Upper lobe of right lung (tissue), 1 donor: Measurements from ENCODE around the gene TAMALIN. TPM values are rescaled to one million over a fixed set of nuclear protein-coding genes. Genes with fewer than 3 reads are reported as not detected.

Experiments used
- ATAC-seq: fragments of 200-7000 bp; cut with Tn5 transposase; one replicate; pipeline ENCODE4 v1.9.1; 2020; ENCODE audit warnings: mild to moderate bottlenecking, moderate library complexity
- DNase-seq: peaks from one replicate; pipeline ENCODE4 v3.0.0-alpha.2; 2020
- H3K27ac ChIP-seq: fragments of 200-600 bp; one replicate; pipeline ENCODE4 v1.8.0; 2022
- H3K27me3 ChIP-seq: fragments of 200-600 bp; one replicate; pipeline ENCODE4 v1.8.0; 2022; ENCODE audit warnings: mild to moderate bottlenecking
- H3K36me3 ChIP-seq: fragments of 200-600 bp; one replicate; pipeline ENCODE4 v1.8.0; 2022
- H3K4me1 ChIP-seq: fragments of 200-600 bp; one replicate; pipeline ENCODE4 v1.8.0; 2022
- H3K4me3 ChIP-seq: fragments of 200-600 bp; one replicate; pipeline ENCODE4 v1.8.0; 2022; ENCODE audit warnings: mild to moderate bottlenecking
- H3K9me3 ChIP-seq: fragments of 200-600 bp; one replicate; pipeline ENCODE4 v1.8.0; 2022
- intact Hi-C: fragments of 100-400 bp; cut with DNase I; formaldehyde crosslinking; loops from one replicate; pipeline ENCODE4 v1.11.0; 2022
- total RNA-seq: library from RNA; stranded (reverse); fragmentation: NEBNext Ultra II Directional; extraction: Animal tissue kit (Norgen Biotek cat#: 25700); gene quantifications from one replicate; pipeline ENCODE4 v1.2.1, GENCODE V29; 2021
- TF ChIP-seq, protein P1 (sequence below): fragments of 200-600 bp; IDR thresholded peaks from one replicate; pipeline ENCODE4 v1.8.0; 2022; ENCODE audit warnings: antibody characterized with exemption
- donor health status: DM: no; HTN: yes; CAD: no; lungs with severe emphysema.

TAMALIN gene
- total RNA-seq, 1 donor from 2014 or later: 199 TPM

- Histone ChIP-seq H3K4me1 (no peaks in the 10 kb centered on the region), H3K27me3 (no peaks in the 10 kb centered on the region), H3K36me3 (peaks cover 44% of the 10 kb centered on the region), H3K27ac (no peak overlapping the region), H3K9me3 (no peaks in the 10 kb centered on the region), H3K4me3 (no peak overlapping the region)
- ATAC-seq (no peak), DNase-seq (no peak)
- TF ChIP-seq, protein P1, sequence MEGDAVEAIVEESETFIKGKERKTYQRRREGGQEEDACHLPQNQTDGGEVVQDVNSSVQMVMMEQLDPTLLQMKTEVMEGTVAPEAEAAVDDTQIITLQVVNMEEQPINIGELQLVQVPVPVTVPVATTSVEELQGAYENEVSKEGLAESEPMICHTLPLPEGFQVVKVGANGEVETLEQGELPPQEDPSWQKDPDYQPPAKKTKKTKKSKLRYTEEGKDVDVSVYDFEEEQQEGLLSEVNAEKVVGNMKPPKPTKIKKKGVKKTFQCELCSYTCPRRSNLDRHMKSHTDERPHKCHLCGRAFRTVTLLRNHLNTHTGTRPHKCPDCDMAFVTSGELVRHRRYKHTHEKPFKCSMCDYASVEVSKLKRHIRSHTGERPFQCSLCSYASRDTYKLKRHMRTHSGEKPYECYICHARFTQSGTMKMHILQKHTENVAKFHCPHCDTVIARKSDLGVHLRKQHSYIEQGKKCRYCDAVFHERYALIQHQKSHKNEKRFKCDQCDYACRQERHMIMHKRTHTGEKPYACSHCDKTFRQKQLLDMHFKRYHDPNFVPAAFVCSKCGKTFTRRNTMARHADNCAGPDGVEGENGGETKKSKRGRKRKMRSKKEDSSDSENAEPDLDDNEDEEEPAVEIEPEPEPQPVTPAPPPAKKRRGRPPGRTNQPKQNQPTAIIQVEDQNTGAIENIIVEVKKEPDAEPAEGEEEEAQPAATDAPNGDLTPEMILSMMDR: no peak
- intact Hi-C loops: no loop called here
These were observed 49.3 kb downstream of the TAMALIN start for GRCh38 chr12:52055731-52056711.

GRCh38 chr12:52056801-52057637 lies 50.3 kb downstream of the TAMALIN start:
- H3K4me1 ChIP-seq: no peaks in the 10 kb centered on the region
- no peak overlapping the region for H3K4me3 ChIP-seq
- H3K27ac ChIP-seq: no peak overlapping the region
- TF ChIP-seq, protein P1: no peak
- peaks cover 44% of the 10 kb centered on the region for H3K36me3 ChIP-seq
- H3K9me3 ChIP-seq: no peaks in the 10 kb centered on the region
- H3K27me3 ChIP-seq: no peaks in the 10 kb centered on the region
- no peak for DNase-seq
- ATAC-seq: no peak
- intact Hi-C loops: no loop called here

- Histone ChIP-seq H3K4me3 (no peak overlapping the region), H3K27me3 (no peaks in the 10 kb centered on the region), H3K36me3 (peaks cover 44% of the 10 kb centered on the region), H3K27ac (no peak overlapping the region), H3K4me1 (no peaks in the 10 kb centered on the region), H3K9me3 (no peaks in the 10 kb centered on the region)
- TF ChIP-seq, protein P1: no peak
- intact Hi-C loops: no loop called here
- DNase-seq (no peak), ATAC-seq (no peak)
These were observed 51.2 kb downstream of the TAMALIN start for GRCh38 chr12:52057638-52058576.

GRCh38 chr12:52058631-52059361 lies 52.0 kb downstream of the TAMALIN start:
- no peak for DNase-seq
- intact Hi-C loops: no loop called here
- TF ChIP-seq, protein P1: no peak
- Histone ChIP-seq H3K4me3 (no peak overlapping the region), H3K27ac (no peak overlapping the region), H3K36me3 (peaks cover 44% of the 10 kb centered on the region), H3K27me3 (no peaks in the 10 kb centered on the region), H3K9me3 (no peaks in the 10 kb centered on the region), H3K4me1 (no peaks in the 10 kb centered on the region)
- ATAC-seq: no peak
